SK-N-SH treated with all-trans-retinoic acid at 6 μM for 48 hours (cell line): ENCODE results near the gene ZNF527.

ENCODE experiments used
- ARNTL ChIP-seq: fragments of 450-650 bp; formaldehyde crosslinking; IDR thresholded peaks from 2 replicates; pipeline ENCODE4 v1.5.0; 2020; ENCODE audit warnings: low read depth, mild to moderate bottlenecking, moderate library complexity, borderline replicate concordance
- GLIS3 ChIP-seq: fragments of 250-450 bp; sonication (Bioruptor Pico); IDR thresholded peaks from 2 replicates; pipeline ENCODE4 v1.5.0; 2020; ENCODE audit warnings: mild to moderate bottlenecking, moderate library complexity
- SNAI2 ChIP-seq: fragments of 250-450 bp; sonication (Bioruptor Pico); IDR thresholded peaks from 2 replicates; pipeline ENCODE4 v1.5.0; 2020; ENCODE audit warnings: mild to moderate bottlenecking, moderate library complexity
- TOX ChIP-seq: fragments of 250-450 bp; sonication (Bioruptor Pico); IDR thresholded peaks from 2 replicates; pipeline ENCODE4 v1.8.0; 2021; ENCODE audit warnings: mild to moderate bottlenecking, moderate library complexity, borderline replicate concordance
- ZC3H10 ChIP-seq: fragments of 250-450 bp; sonication (Bioruptor Pico); IDR thresholded peaks from 2 replicates; pipeline ENCODE4 v1.5.1; 2021; ENCODE audit warnings: mild to moderate bottlenecking, moderate library complexity
- ZFP30 ChIP-seq: fragments of 450-650 bp; formaldehyde crosslinking; IDR thresholded peaks from 2 replicates; pipeline ENCODE4 v1.5.0; 2022; ENCODE audit warnings: mild to moderate bottlenecking, moderate library complexity
- ZNF8 ChIP-seq: fragments of 450-650 bp; formaldehyde crosslinking; IDR thresholded peaks from 2 replicates; pipeline ENCODE4 v1.5.0; 2020; ENCODE audit warnings: mild to moderate bottlenecking, moderate library complexity
- TF ChIP-seq, protein P1 (sequence below): fragments of 250-450 bp; sonication (Bioruptor Pico); IDR thresholded peaks from 2 replicates; pipeline ENCODE4 v1.5.1; 2020; ENCODE audit warnings: low read depth, mild to moderate bottlenecking, moderate library complexity

DNA sequence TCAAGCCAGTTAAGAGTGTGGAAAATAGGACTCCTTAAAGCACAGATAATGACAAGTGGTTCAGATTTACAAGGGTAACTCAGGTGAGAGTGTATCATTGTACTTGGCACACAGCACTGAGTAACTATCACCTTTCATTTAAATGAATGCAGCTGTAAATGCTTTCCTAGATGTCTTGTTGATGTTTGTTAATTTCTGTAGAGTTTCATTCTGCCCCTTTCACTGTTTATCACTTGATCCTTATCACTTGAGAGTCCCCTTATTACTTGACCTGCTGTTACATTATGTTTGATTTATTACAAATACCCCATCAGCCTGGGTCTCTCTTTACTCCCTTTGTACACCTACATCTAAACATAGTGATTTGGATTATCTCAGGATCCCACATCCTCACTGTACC is 38.1 kb upstream of the ZNF527 start:
- no peak for TF ChIP-seq ZC3H10 (CRISPR knock-in tag)
- no peak for TF ChIP-seq ARNTL (CRISPR knock-in tag)
- TF ChIP-seq GLIS3 (CRISPR knock-in tag) = no peak
- no peak for TF ChIP-seq TOX
- TF ChIP-seq, protein P1, sequence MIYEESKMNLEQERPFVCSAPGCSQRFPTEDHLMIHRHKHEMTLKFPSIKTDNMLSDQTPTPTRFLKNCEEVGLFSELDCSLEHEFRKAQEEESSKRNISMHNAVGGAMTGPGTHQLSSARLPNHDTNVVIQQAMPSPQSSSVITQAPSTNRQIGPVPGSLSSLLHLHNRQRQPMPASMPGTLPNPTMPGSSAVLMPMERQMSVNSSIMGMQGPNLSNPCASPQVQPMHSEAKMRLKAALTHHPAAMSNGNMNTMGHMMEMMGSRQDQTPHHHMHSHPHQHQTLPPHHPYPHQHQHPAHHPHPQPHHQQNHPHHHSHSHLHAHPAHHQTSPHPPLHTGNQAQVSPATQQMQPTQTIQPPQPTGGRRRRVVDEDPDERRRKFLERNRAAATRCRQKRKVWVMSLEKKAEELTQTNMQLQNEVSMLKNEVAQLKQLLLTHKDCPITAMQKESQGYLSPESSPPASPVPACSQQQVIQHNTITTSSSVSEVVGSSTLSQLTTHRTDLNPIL (CRISPR knock-in tag) = no peak
- TF ChIP-seq SNAI2 (CRISPR knock-in tag) = no peak
- TF ChIP-seq ZFP30 (CRISPR knock-in tag) = no peak
- no peak for TF ChIP-seq ZNF8 (CRISPR knock-in tag)
